H9 (cell line): Measurements from ENCODE around the gene FOXP2. TPM values are rescaled to one million over a fixed set of nuclear protein-coding genes. Genes with fewer than 3 reads are reported as not detected.

Experiments used
- DNase-seq: peaks from one replicate; pipeline ENCODE4 v3.0.0-alpha.2; 2017
- H2AFZ ChIP-seq: one replicate; pipeline ENCODE4 v1.6.1; 2013; ENCODE audit warnings: mild to moderate bottlenecking, low read length, control low read depth, moderate library complexity
- H2AK5ac ChIP-seq: 2 replicates; pipeline ENCODE4 v1.6.1; 2013; ENCODE audit warnings: low read length, control low read depth, mixed read lengths; ENCODE audit not compliant: insufficient read length
- H2BK120ac ChIP-seq: one replicate; pipeline ENCODE4 v1.6.1; 2013; ENCODE audit warnings: low read depth, mild to moderate bottlenecking, low read length, control low read depth, inconsistent platforms; ENCODE audit not compliant: poor library complexity, severe bottlenecking
- H2BK12ac ChIP-seq: 2 replicates; pipeline ENCODE4 v1.6.1; 2013; ENCODE audit warnings: low read length, control low read depth, mixed read lengths, low read depth; ENCODE audit not compliant: insufficient read length
- H2BK15ac ChIP-seq: 2 replicates; pipeline ENCODE4 v1.6.1; 2013; ENCODE audit warnings: low read depth, low read length, control low read depth
- H2BK20ac ChIP-seq: one replicate; pipeline ENCODE4 v1.6.1; 2013; ENCODE audit warnings: low read depth, mild to moderate bottlenecking, low read length, control low read depth, inconsistent platforms; ENCODE audit not compliant: poor library complexity, severe bottlenecking
- H2BK5ac ChIP-seq: 2 replicates; pipeline ENCODE4 v1.6.1; 2013; ENCODE audit warnings: low read length, control low read depth, mixed read lengths; ENCODE audit not compliant: insufficient read length
- H3K14ac ChIP-seq: 2 replicates; pipeline ENCODE4 v1.6.1; 2013; ENCODE audit warnings: low read length, control low read depth; ENCODE audit not compliant: insufficient read depth
- H3K18ac ChIP-seq: 2 replicates; pipeline ENCODE4 v1.6.1; 2013; ENCODE audit warnings: low read depth, mild to moderate bottlenecking, mixed read lengths, low read length, control low read depth; ENCODE audit not compliant: insufficient read length
- H3K23ac ChIP-seq: 2 replicates; pipeline ENCODE4 v1.6.1; 2013; ENCODE audit warnings: low read length, control low read depth, mixed read lengths, low read depth; ENCODE audit not compliant: insufficient read length
- H3K23me2 ChIP-seq: 2 replicates; pipeline ENCODE4 v1.6.1; 2013; ENCODE audit warnings: low read depth, mild to moderate bottlenecking, mixed read lengths, low read length, control low read depth; ENCODE audit not compliant: insufficient read length, poor library complexity, severe bottlenecking
- H3K27ac ChIP-seq: 2 replicates; pipeline ENCODE4 v1.5.1; 2013; ENCODE audit warnings: low read length, control low read depth, mixed read lengths, low read depth; ENCODE audit not compliant: insufficient read length
- H3K27me3 ChIP-seq: 2 replicates; pipeline ENCODE4 v1.6.1; 2013; ENCODE audit warnings: low read length, control low read depth, inconsistent platforms; ENCODE audit not compliant: insufficient read depth
- H3K4ac ChIP-seq: 2 replicates; pipeline ENCODE4 v1.6.1; 2013; ENCODE audit warnings: low read depth, mild to moderate bottlenecking, control low read depth, inconsistent platforms, low read length, moderate library complexity
- H3K4me1 ChIP-seq: 2 replicates; pipeline ENCODE4 v1.6.1; 2013; ENCODE audit warnings: low read length, control low read depth, inconsistent platforms; ENCODE audit not compliant: insufficient read depth
- H3K4me2 ChIP-seq: 2 replicates; pipeline ENCODE4 v1.6.1; 2013; ENCODE audit warnings: low read length, control low read depth, mixed read lengths; ENCODE audit not compliant: insufficient read length, insufficient read depth
- H3K56ac ChIP-seq: 2 replicates; pipeline ENCODE4 v1.6.1; 2013; ENCODE audit warnings: low read depth, mild to moderate bottlenecking, mixed read lengths, low read length, control low read depth; ENCODE audit not compliant: insufficient read length
- H3K79me1 ChIP-seq: 2 replicates; pipeline ENCODE4 v1.6.1; 2013; ENCODE audit warnings: low read depth, mild to moderate bottlenecking, moderate library complexity, low read length, control low read depth, inconsistent platforms; ENCODE audit not compliant: insufficient read depth, poor library complexity, severe bottlenecking
- H3K79me2 ChIP-seq: 2 replicates; pipeline ENCODE4 v1.6.1; 2013; ENCODE audit warnings: low read length, control low read depth, inconsistent platforms; ENCODE audit not compliant: insufficient read depth
- H3K9ac ChIP-seq: 2 replicates; pipeline ENCODE4 v1.6.1; 2013; ENCODE audit warnings: low read length, control low read depth, mixed read lengths; ENCODE audit not compliant: insufficient read length; ENCODE audit errors: extremely low read depth
- H3K9me3 ChIP-seq: one replicate; pipeline ENCODE4 v1.6.1; 2013; ENCODE audit warnings: low read depth, low read length, inconsistent platforms; ENCODE audit not compliant: control insufficient read depth
- H3T11ph ChIP-seq: one replicate; pipeline ENCODE4 v1.6.1; 2013; ENCODE audit warnings: mild to moderate bottlenecking, low read length, control low read depth, inconsistent platforms
- H4K20me1 ChIP-seq: one replicate; pipeline ENCODE4 v1.6.1; 2013; ENCODE audit not compliant: control insufficient read depth, insufficient read length, insufficient read depth
- H4K5ac ChIP-seq: 2 replicates; pipeline ENCODE4 v1.6.1; 2013; ENCODE audit warnings: low read depth, mild to moderate bottlenecking, mixed read lengths, low read length, control low read depth; ENCODE audit not compliant: insufficient read length
- H4K8ac ChIP-seq: replicated peaks from 2 replicates; pipeline ENCODE4 v1.6.1; 2013; ENCODE audit warnings: low read length, control low read depth, mixed read lengths, low read depth; ENCODE audit not compliant: insufficient read length
- H4K91ac ChIP-seq: 2 replicates; pipeline ENCODE4 v1.6.1; 2013; ENCODE audit warnings: low read depth, mild to moderate bottlenecking, moderate library complexity, mixed read lengths, low read length, control low read depth; ENCODE audit not compliant: insufficient read length
- H3K27ac Mint-ChIP-seq, 3 experiments: 2 replicates in 2 of 3; 3 replicates in 1 of 3; pipeline ENCODE4 v1.8.0; 2020 to 2021; ENCODE audit warnings: mixed read lengths in 3 of 3, mild to moderate bottlenecking in 1 of 3, moderate library complexity in 1 of 3
- H3K27me3 Mint-ChIP-seq: 2 replicates; pipeline ENCODE4 v1.8.0; 2021; ENCODE audit warnings: low read depth, mild to moderate bottlenecking, moderate library complexity, mixed read lengths
- H3K36me3 Mint-ChIP-seq, 3 experiments: 2 replicates in 2 of 3; 3 replicates in 1 of 3; pipeline ENCODE4 v1.8.0; 2020 to 2021; ENCODE audit warnings: low read depth in 3 of 3, mixed read lengths in 3 of 3; ENCODE audit not compliant: insufficient read depth in 1 of 3
- H3K4me1 Mint-ChIP-seq, 2 experiments: 2 replicates each; pipeline ENCODE4 v1.8.0; 2020; ENCODE audit warnings: mixed read lengths in 2 of 2
- H3K4me3 Mint-ChIP-seq, 2 experiments: 2 replicates in 1 of 2; 3 replicates in 1 of 2; pipeline ENCODE4 v1.8.0; 2020 to 2021; ENCODE audit warnings: mild to moderate bottlenecking in 2 of 2, mixed read lengths in 2 of 2, moderate library complexity in 1 of 2
- H3K9me3 Mint-ChIP-seq, 2 experiments: 2 replicates in 1 of 2; 3 replicates in 1 of 2; pipeline ENCODE4 v1.8.0; 2020; ENCODE audit warnings: mild to moderate bottlenecking in 2 of 2, mixed read lengths in 2 of 2, moderate library complexity in 1 of 2
- CTCF ChIP-seq: fragments of 200-600 bp; sonication (generic); conservative IDR thresholded peaks from 3 replicates; pipeline ENCODE4 v1.8.0; 2021; ENCODE audit warnings: antibody characterized with exemption, mild to moderate bottlenecking
- total RNA-seq: library from RNA; stranded (reverse); gene quantifications from 2 replicates; pipeline ENCODE4 v1.2.1, GENCODE V29; 2021

The FOXP2 gene
- total RNA-seq, 1 experiment from 2014 or later: not detected

- Histone ChIP-seq H4K5ac (no peak overlapping the region), H3T11ph (no peak overlapping the region), H3K79me1 (no peaks in the 10 kb centered on the region), H4K20me1 (no peaks in the 10 kb centered on the region), H2BK120ac (no peak overlapping the region), H3K9ac (no peak overlapping the region), H2AK5ac (no peak overlapping the region), H3K4me1 (peaks cover 3% of the 10 kb centered on the region), H3K23me2 (no peaks in the 10 kb centered on the region), H3K4ac (no peak overlapping the region), H3K56ac (no peak overlapping the region), H3K4me2 (no peak overlapping the region), H3K27ac (no peak overlapping the region), H2BK15ac (no peak overlapping the region), H2BK5ac (no peak overlapping the region), H3K23ac (no peak overlapping the region), H2AFZ (no peak overlapping the region), H4K8ac (no peak overlapping the region), H2BK12ac (no peak overlapping the region), H3K18ac (no peak overlapping the region), H3K14ac (no peak overlapping the region), H2BK20ac (no peak overlapping the region), H3K79me2 (no peaks in the 10 kb centered on the region), H3K9me3 (no peaks in the 10 kb centered on the region), H4K91ac (no peak overlapping the region), H3K27me3 (no peaks in the 10 kb centered on the region)
- Mint-ChIP-seq H3K4me1 (peaks cover 11 to 22% of the 10 kb centered on the region in 2 experiments), H3K27me3 (no peaks in the 10 kb centered on the region), H3K9me3 (no peaks in the 10 kb centered on the region), H3K27ac (no peak overlapping the region), H3K4me3 (no peak overlapping the region), H3K36me3 (no peaks in the 10 kb centered on the region)
- no peak for DNase-seq
- TF ChIP-seq CTCF: no peak
Measured at GRCh38 chr7:114648117-114648516, 233.5 kb downstream of the FOXP2 start.
